ENCODE results near the gene ZNF593OS. TPM values are rescaled to one million over a fixed set of nuclear protein-coding genes. Genes with fewer than 3 reads are reported as not detected.

The ZNF593OS gene
- total and polyA plus RNA-seq, 2 of the 8 experiments (the other 6 are each of a cell fraction or from before 2014, with no cell fraction given): not detected

DNA sequence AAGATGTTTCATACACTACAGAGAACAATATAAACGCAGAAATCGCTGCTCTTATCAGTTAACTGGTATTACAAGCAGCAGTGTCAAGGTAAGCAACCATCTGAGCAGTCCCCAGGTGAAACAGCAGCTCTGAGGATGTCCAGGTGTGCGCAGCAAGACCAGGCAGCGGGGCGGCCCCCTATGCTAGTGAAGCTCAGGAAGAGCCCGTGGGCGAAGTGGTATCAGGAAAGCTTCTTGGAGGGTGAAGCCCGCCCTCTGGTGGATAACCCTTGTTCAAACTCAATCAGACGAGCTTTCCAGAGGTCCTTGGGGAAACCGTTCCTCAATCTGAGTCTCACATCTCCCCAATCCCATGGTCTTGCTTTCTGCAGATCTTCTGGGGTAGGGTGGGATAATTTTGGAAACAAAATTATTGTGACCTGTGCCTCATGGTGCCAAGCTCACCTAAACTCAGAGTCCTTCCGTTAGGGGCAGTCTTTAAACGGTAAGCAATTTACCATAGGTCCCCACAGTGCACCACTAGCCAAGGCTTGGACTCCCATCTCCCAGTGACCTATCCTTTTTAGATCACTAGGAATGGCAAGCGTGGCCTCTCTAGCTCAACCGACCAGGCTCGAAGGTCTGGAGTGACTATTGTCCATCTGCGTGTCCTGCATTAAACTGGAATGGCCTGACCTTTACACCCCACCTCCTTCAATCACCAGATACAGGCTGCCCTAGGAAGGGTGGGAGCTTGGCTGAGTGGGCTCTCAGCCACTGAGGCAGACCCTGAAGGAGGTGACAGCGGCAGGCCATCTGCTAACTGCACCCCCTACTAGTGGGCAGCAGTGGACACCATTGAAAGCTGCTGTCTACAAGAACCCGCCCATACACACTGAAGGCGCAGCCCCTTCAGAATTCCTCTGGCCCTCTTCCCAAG, 26.3 kb downstream of the ZNF593OS start (continued):
- TF ChIP-seq, protein P1, sequence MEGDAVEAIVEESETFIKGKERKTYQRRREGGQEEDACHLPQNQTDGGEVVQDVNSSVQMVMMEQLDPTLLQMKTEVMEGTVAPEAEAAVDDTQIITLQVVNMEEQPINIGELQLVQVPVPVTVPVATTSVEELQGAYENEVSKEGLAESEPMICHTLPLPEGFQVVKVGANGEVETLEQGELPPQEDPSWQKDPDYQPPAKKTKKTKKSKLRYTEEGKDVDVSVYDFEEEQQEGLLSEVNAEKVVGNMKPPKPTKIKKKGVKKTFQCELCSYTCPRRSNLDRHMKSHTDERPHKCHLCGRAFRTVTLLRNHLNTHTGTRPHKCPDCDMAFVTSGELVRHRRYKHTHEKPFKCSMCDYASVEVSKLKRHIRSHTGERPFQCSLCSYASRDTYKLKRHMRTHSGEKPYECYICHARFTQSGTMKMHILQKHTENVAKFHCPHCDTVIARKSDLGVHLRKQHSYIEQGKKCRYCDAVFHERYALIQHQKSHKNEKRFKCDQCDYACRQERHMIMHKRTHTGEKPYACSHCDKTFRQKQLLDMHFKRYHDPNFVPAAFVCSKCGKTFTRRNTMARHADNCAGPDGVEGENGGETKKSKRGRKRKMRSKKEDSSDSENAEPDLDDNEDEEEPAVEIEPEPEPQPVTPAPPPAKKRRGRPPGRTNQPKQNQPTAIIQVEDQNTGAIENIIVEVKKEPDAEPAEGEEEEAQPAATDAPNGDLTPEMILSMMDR (IDR thresholded peaks at IDR 0.05; ENCODE audit: control extremely low read depth in 1 of 3, insufficient read depth in 1 of 3, low read depth in 1 of 3, low read length in 3 of 3): peak; percentile 49 to 86 (median 79)
- TF ChIP-seq RAD21 (IDR thresholded peaks at IDR 0.05 in 1 of 2, conservative IDR thresholded peaks at IDR 0.05 in 1 of 2; ENCODE audit: low read depth in 2 of 2, low read length in 2 of 2) (peak; percentile 86 to 91), GABPA (IDR thresholded peaks at IDR 0.05; ENCODE audit: borderline replicate concordance, insufficient read depth, low read length) (peak; percentile 29; the same call in 1 of the 2 replicates), EGR1 (IDR thresholded peaks at IDR 0.05; ENCODE audit: borderline replicate concordance, low read depth, low read length) (0 out of 2 replicates have a peak, but pooled peaks have one; percentile 29), KDM1A (IDR thresholded peaks at IDR 0.05; ENCODE audit: borderline replicate concordance, low read length) (no peak), JUN (IDR thresholded peaks at IDR 0.05; ENCODE audit: low read depth, low read length) (no peak), GTF2F1 (IDR thresholded peaks at IDR 0.05; ENCODE audit: borderline replicate concordance, low read depth, low read length) (no peak), TCF12 (IDR thresholded peaks at IDR 0.05; ENCODE audit: low read depth, low read length) (no peak), SRF (IDR thresholded peaks at IDR 0.05; ENCODE audit: low read depth, low read length) (no peak), CREB1 (IDR thresholded peaks at IDR 0.05) (no peak), EP300 (IDR thresholded peaks at IDR 0.05; ENCODE audit: borderline replicate concordance in 1 of 2, low read depth in 2 of 2, low read length in 2 of 2) (no peak), CTBP2 (IDR thresholded peaks at IDR 0.05; ENCODE audit: borderline replicate concordance, insufficient read depth, insufficient read length, low read length) (no peak), RNF2 (IDR thresholded peaks at IDR 0.05; ENCODE audit: borderline replicate concordance, low read depth, low read length, missing control alignments, poor library complexity, severe bottlenecking) (no peak), HDAC2 (IDR thresholded peaks at IDR 0.05; ENCODE audit: borderline replicate concordance in 1 of 2, low read depth in 2 of 2, low read length in 2 of 2) (0 out of 4 replicates have a peak, but pooled peaks of 1 of the 2 experiments have one; percentile 41)

Measured in H1 (cell line).